ENCODE data around the gene GALNT14. TPM values are rescaled to one million over a fixed set of nuclear protein-coding genes. Genes with fewer than 3 reads are reported as not detected.

The GALNT14 gene
- total RNA-seq, 1 donor: not detected

GRCh38 chr2:31071741-31072140, 66.5 kb downstream of the GALNT14 start:
- no peak overlapping the region for H3K27ac ChIP-seq (ENCODE audit: low read depth, low read length)

GRCh38 chr2:31070339-31071125, 67.7 kb downstream of the GALNT14 start:
- H3K79me2 ChIP-seq (ENCODE audit: insufficient read depth, low read length): no peaks in the 10 kb centered on the region
- H3K27me3 ChIP-seq (ENCODE audit: insufficient read depth, low read length): no peaks in the 10 kb centered on the region
- no peaks in the 10 kb centered on the region for H3K36me3 ChIP-seq (ENCODE audit: insufficient read depth, low read length)
- no peak for DNase-seq (ENCODE audit: insufficient read length, low spot score, missing footprints)
- H4K20me1 ChIP-seq (ENCODE audit: insufficient read depth, low read length): no peaks in the 10 kb centered on the region
- H3K9me3 ChIP-seq (ENCODE audit: low read depth, low read length): no peaks in the 10 kb centered on the region
- no peak overlapping the region for H3K4me3 ChIP-seq (ENCODE audit: insufficient read depth, low read length)
- no peak for TF ChIP-seq CTCF (IDR thresholded peaks at IDR 0.05; ENCODE audit: extremely low read depth, low read depth, low read length)
- H3K4me1 ChIP-seq (ENCODE audit: insufficient read depth, low read length): no peaks in the 10 kb centered on the region
- H3K27ac ChIP-seq (ENCODE audit: low read depth, low read length): no peak overlapping the region
- H3K4me2 ChIP-seq (ENCODE audit: insufficient read depth, low read length): no peak overlapping the region
- H2AFZ ChIP-seq (ENCODE audit: low read length): no peak overlapping the region

More at GRCh38 chr2:31071741-31072140, 66.5 kb downstream of the GALNT14 start:
- no peaks in the 10 kb centered on the region for H3K79me2 ChIP-seq (ENCODE audit: insufficient read depth, low read length)
- no peak for TF ChIP-seq CTCF (IDR thresholded peaks at IDR 0.05; ENCODE audit: extremely low read depth, low read depth, low read length)
- H3K9me3 ChIP-seq (ENCODE audit: low read depth, low read length): no peaks in the 10 kb centered on the region
- no peak for DNase-seq (ENCODE audit: insufficient read length, low spot score, missing footprints)
- H3K4me1 ChIP-seq (ENCODE audit: insufficient read depth, low read length): no peaks in the 10 kb centered on the region
- H3K4me2 ChIP-seq (ENCODE audit: insufficient read depth, low read length): no peak overlapping the region
- H3K27me3 ChIP-seq (ENCODE audit: insufficient read depth, low read length): no peaks in the 10 kb centered on the region
- H3K36me3 ChIP-seq (ENCODE audit: insufficient read depth, low read length): no peaks in the 10 kb centered on the region
- H2AFZ ChIP-seq (ENCODE audit: low read length): no peak overlapping the region
- no peak overlapping the region for H3K4me3 ChIP-seq (ENCODE audit: insufficient read depth, low read length)
- H4K20me1 ChIP-seq (ENCODE audit: insufficient read depth, low read length): no peaks in the 10 kb centered on the region

DNA sequence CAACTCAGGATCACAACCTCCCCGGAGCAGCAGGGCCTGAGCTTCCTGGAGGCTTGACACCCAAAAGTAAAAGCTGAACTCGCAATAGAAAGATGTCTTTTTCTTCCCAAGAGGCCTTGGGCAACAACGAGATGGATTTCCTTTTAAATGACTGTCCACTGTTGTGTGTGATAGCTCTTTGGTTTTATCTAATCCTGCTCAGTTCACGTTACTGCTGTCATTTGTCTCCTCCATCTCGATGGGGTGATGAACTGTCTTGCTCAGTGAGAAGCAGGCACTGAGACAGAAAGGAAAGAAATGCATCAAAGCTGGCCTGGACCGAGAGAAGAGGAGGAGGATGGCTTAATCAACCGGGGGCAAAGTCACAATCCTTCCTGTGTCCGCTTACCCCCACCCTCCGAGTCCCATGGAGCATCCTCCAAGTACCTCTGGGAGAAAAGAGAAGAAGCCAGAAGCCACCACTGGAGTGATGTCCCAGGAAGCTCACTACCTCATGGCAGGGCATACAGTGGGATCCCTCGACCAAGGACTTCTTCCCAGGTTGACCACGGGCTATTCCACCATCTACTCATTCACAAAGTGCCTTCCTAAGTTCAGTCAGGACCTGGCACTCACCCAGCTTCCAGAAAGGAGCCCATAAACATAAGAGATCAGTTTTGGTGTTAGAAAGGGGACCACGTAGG, 68.5 kb downstream of the GALNT14 start:
- H3K4me1 ChIP-seq (ENCODE audit: insufficient read depth, low read length): no peaks in the 10 kb centered on the region
- H3K27ac ChIP-seq (ENCODE audit: low read depth, low read length): no peak overlapping the region
- no peaks in the 10 kb centered on the region for H4K20me1 ChIP-seq (ENCODE audit: insufficient read depth, low read length)
- no peaks in the 10 kb centered on the region for H3K27me3 ChIP-seq (ENCODE audit: insufficient read depth, low read length)
- no peaks in the 10 kb centered on the region for H3K79me2 ChIP-seq (ENCODE audit: insufficient read depth, low read length)
- no peak overlapping the region for H3K4me3 ChIP-seq (ENCODE audit: insufficient read depth, low read length)
- no peak for TF ChIP-seq CTCF (IDR thresholded peaks at IDR 0.05; ENCODE audit: extremely low read depth, low read depth, low read length)
- no peak overlapping the region for H3K4me2 ChIP-seq (ENCODE audit: insufficient read depth, low read length)
- DNase-seq (ENCODE audit: insufficient read length, low spot score, missing footprints): no peak
- H3K36me3 ChIP-seq (ENCODE audit: insufficient read depth, low read length): no peaks in the 10 kb centered on the region
- no peak overlapping the region for H2AFZ ChIP-seq (ENCODE audit: low read length)
- H3K9me3 ChIP-seq (ENCODE audit: low read depth, low read length): no peaks in the 10 kb centered on the region

DNA sequence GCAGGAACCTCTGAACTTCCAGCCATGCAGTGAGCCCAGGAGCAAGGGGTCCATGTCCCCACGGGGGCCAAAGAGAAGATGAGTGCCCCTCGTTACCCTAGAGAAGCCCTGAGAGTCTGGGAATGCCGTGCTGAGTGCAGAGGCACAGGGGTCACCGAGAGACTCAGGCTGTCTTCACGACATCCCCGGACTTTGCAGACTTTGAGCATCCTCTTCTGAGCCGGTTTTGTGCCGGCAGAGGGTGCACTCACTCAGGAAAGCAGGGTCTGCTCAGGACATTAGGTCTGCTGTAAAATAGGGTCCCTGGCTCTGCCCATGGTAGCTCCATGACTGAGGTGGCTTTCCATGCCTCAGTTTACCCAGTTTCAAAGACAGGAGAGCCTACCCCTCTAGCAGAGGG, 71.0 kb downstream of the GALNT14 start:
- no peaks in the 10 kb centered on the region for H3K36me3 ChIP-seq (ENCODE audit: insufficient read depth, low read length)
- no peak overlapping the region for H3K4me3 ChIP-seq (ENCODE audit: insufficient read depth, low read length)
- H4K20me1 ChIP-seq (ENCODE audit: insufficient read depth, low read length): no peaks in the 10 kb centered on the region
- no peak overlapping the region for H3K4me2 ChIP-seq (ENCODE audit: insufficient read depth, low read length)
- H3K79me2 ChIP-seq (ENCODE audit: insufficient read depth, low read length): no peaks in the 10 kb centered on the region
- TF ChIP-seq CTCF (IDR thresholded peaks at IDR 0.05; ENCODE audit: extremely low read depth, low read depth, low read length): no peak
- H3K4me1 ChIP-seq (ENCODE audit: insufficient read depth, low read length): no peaks in the 10 kb centered on the region
- no peak overlapping the region for H2AFZ ChIP-seq (ENCODE audit: low read length)
- no peaks in the 10 kb centered on the region for H3K27me3 ChIP-seq (ENCODE audit: insufficient read depth, low read length)
- no peak overlapping the region for H3K27ac ChIP-seq (ENCODE audit: low read depth, low read length)
- no peak for DNase-seq (ENCODE audit: insufficient read length, low spot score, missing footprints)
- H3K9me3 ChIP-seq (ENCODE audit: low read depth, low read length): no peaks in the 10 kb centered on the region

Data from osteoblast (primary cell).